Endothelial cell of umbilical vein (primary cell): Measurements from ENCODE around the gene SPINT2. TPM values are rescaled to one million over a fixed set of nuclear protein-coding genes. Genes with fewer than 3 reads are reported as not detected.

Source experiments
- BruUV-seq: library from RNA; stranded (reverse); fragments of 400-500 nt; replicated peaks from 2 replicates; lab custom pipeline; 2021; lab: Mats Ljungman, UMichigan
- CTCF ChIA-PET: fragments of 300-600, 350-600 bp; sonication (Branson Sonifier 250); formaldehyde crosslinking; loops from one replicate; lab custom pipeline; 2021; ENCODE audit warnings: antibody characterized with exemption, inconsistent platforms; lab: Charles Lee
- POLR2A ChIA-PET: fragments of 300-600, 350-600 bp; sonication (Branson Sonifier 250); formaldehyde crosslinking; loops from one replicate; lab custom pipeline; 2021; ENCODE audit warnings: antibody characterized with exemption, inconsistent platforms; lab: Charles Lee
- DNase-seq: peaks from one replicate; pipeline ENCODE4 v3.0.0-alpha.2; 2011; ENCODE audit warnings: low read depth, low spot score
- FAIRE-seq: peaks from 2 replicates; lab custom pipeline; 2011; peaks lifted over from hg19 to GRCh38; lab: Jason Lieb, UNC
- H2AFZ ChIP-seq: 2 replicates; pipeline ENCODE4 v1.6.0; 2012; ENCODE audit warnings: low read depth, low read length, control low read depth, inconsistent platforms
- H3K27ac ChIP-seq: 2 replicates; pipeline ENCODE4 v1.5.1; 2011; ENCODE audit warnings: low read depth, mild to moderate bottlenecking, control low read depth, low read length, moderate library complexity; ENCODE audit not compliant: insufficient read depth
- H3K27me3 ChIP-seq, 2 experiments: 2 replicates each; pipeline versions ENCODE4 v1.6.0 to v1.6.1; 2011; ENCODE audit warnings: low read length in 2 of 2, mixed read lengths in 1 of 2; ENCODE audit not compliant: control insufficient read depth in 2 of 2, insufficient read depth in 2 of 2
- H3K36me3 ChIP-seq, 2 experiments: 2 replicates in 1 of 2; 3 replicates in 1 of 2; pipeline ENCODE4 v1.5.1; 2011; ENCODE audit warnings: low read length in 2 of 2, mild to moderate bottlenecking in 1 of 2, moderate library complexity in 1 of 2; ENCODE audit not compliant: control insufficient read depth in 2 of 2, insufficient read depth in 2 of 2; ENCODE audit errors: extremely low read depth in 1 of 2
- H3K4me1 ChIP-seq: 3 replicates; pipeline ENCODE4 v1.5.1; 2011; ENCODE audit warnings: mild to moderate bottlenecking, low read length; ENCODE audit not compliant: control insufficient read depth, insufficient read depth; ENCODE audit errors: extremely low read depth
- H3K4me2 ChIP-seq: 2 replicates; pipeline ENCODE4 v1.6.1; 2011; ENCODE audit warnings: low read length, control low read depth, mixed read lengths; ENCODE audit not compliant: insufficient read depth
- H3K4me3 ChIP-seq, 3 experiments: fragments of 200-600 bp in 1 of 3; sonication (generic), shearing (Covaris generic) in 1 of 3; replicated peaks in 1 of 3; 2 replicates each; pipeline ENCODE4 v1.5.1; 2011 to 2016; ENCODE audit warnings: control low read depth in 3 of 3, low read length in 3 of 3, mild to moderate bottlenecking in 2 of 3, inconsistent platforms in 1 of 3, low read depth in 1 of 3, moderate library complexity in 1 of 3; ENCODE audit not compliant: insufficient read depth in 1 of 3
- H3K79me2 ChIP-seq: 2 replicates; pipeline ENCODE4 v1.6.0; 2012; ENCODE audit warnings: low read length, inconsistent platforms; ENCODE audit not compliant: control insufficient read depth, insufficient read depth
- H3K9ac ChIP-seq: replicated peaks from 2 replicates; pipeline ENCODE3; 2011; ENCODE audit warnings: low read length, control low read depth; ENCODE audit not compliant: insufficient read depth; ENCODE audit errors: extremely low read depth
- H3K9me1 ChIP-seq: replicated peaks from 3 replicates; pipeline ENCODE4 v1.6.0; 2011; ENCODE audit warnings: mild to moderate bottlenecking, low read length; ENCODE audit not compliant: control insufficient read depth, insufficient read depth; ENCODE audit errors: extremely low read depth
- H3K9me3 ChIP-seq: replicated peaks from 2 replicates; pipeline ENCODE4 v1.5.1; 2012; ENCODE audit warnings: low read length, inconsistent platforms; ENCODE audit not compliant: control insufficient read depth, insufficient read depth
- H4K20me1 ChIP-seq: replicated peaks from 2 replicates; pipeline ENCODE3; 2011; ENCODE audit warnings: mild to moderate bottlenecking, low read length; ENCODE audit not compliant: control insufficient read depth, insufficient read depth; ENCODE audit errors: extremely low read depth
- CTCF ChIP-seq, 2 donors: IDR thresholded peaks; 1 replicate in 1 of 2; 2 replicates in 1 of 2; pipeline ENCODE4 v1.5.1; 2011; ENCODE audit warnings: low read length in 2 of 2, mild to moderate bottlenecking in 2 of 2, moderate library complexity in 2 of 2, control low read depth in 1 of 2, inconsistent platforms in 1 of 2, low read depth in 1 of 2; ENCODE audit not compliant: insufficient read depth in 1 of 2; ENCODE audit errors: extremely low read depth in 1 of 2
- FOS ChIP-seq: IDR thresholded peaks from 2 replicates; pipeline ENCODE4 v1.6.1; 2011; ENCODE audit warnings: mild to moderate bottlenecking, low read length, moderate library complexity, borderline replicate concordance; ENCODE audit not compliant: insufficient read depth
- POLR2A ChIP-seq: IDR thresholded peaks from 2 replicates; pipeline ENCODE4 v1.6.1; 2012; ENCODE audit warnings: low read depth, mild to moderate bottlenecking, control low read depth, low read length
- POLR2AphosphoS5 ChIP-seq: IDR thresholded peaks from 2 replicates; pipeline ENCODE4 v1.6.1; 2012; ENCODE audit warnings: low read depth, mild to moderate bottlenecking, control low read depth, low read length, moderate library complexity; ENCODE audit not compliant: insufficient read depth
- dilution Hi-C: fragments of 300-500 bp; cut with MboI; formaldehyde crosslinking; loops from one replicate; pipeline ENCODE4 v1.15.0; 2019; ENCODE audit warnings: low sequenced_read_pairs; ENCODE audit not compliant: extremely low pct_ligation_motif_present
- intact Hi-C: fragments of 100-400 bp; cut with micrococcal nuclease; formaldehyde crosslinking; loops from one replicate; pipeline ENCODE4 v1.10.0; 2022
- polyA plus RNA-seq, 4 experiments: library from polyadenylated mRNA; depleted of rRNA in 3 of 4; stranded (reverse) in 3 of 4; unstranded in 1 of 4; fragments of >200 nt; gene quantifications; 2 replicates each; pipeline versions ENCODE4 v1.2.1 to v1.2.3, GENCODE V29; 2011 to 2012; ENCODE audit warnings: missing spikeins in 1 of 4
- total RNA-seq: library from RNA; stranded (reverse); gene quantifications from 2 replicates; pipeline ENCODE4 v1.2.3, GENCODE V29; 2021

SPINT2 gene
- total and polyA plus RNA-seq, 2 donors (not counting 3 experiments of a cell fraction or from before 2014, with no cell fraction given): 28.9 to 46.6 TPM

DNA sequence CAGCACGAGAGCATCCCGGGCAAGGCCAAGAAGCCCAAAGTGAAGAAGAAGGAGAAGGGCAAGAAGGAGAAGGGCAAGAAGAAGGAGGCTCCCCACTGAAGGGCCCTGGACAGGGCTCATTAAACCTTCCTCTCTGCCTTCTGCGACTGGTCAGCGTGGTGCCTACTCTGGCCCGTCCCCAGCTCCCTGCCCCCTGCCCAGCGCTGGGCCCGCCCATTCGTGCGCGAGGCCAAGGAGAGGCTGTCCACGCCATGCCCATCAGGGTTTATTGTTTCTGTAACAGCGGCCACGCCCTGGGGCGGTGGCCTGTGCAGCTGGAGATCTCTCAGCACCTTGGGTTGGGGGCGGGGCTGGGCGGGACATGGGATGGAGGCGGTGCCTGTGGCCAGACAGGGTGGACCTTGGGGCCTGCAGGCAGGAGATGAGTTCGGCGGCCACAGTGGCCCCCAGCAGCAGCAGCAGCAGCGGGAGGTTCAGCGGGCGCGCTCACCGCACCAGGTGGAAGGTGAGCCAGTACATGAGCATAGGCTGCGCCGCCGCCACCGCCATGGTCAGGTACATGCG is 40.6 kb downstream of the SPINT2 start:
- no TSS peak for BruUV-seq

More for the DNA sequence above, 40.6 kb downstream of the SPINT2 start:
- Histone ChIP-seq H3K27ac (no peak overlapping the region), H3K4me1 (peaks cover 16% of the 10 kb centered on the region), H3K9me3 (no peaks in the 10 kb centered on the region), H3K9me1 (no peaks in the 10 kb centered on the region), H3K79me2 (no peaks in the 10 kb centered on the region), H3K4me2 (peak overlapping the region; percentile 37), H3K36me3 (peaks cover 0 to 10% of the 10 kb centered on the region in 2 experiments), H3K9ac (no peak overlapping the region), H3K27me3 (no peaks in the 10 kb centered on the region), H2AFZ (peak overlapping the region; percentile 28), H3K4me3 (peak overlapping the region in 1 of 3 experiments; percentile 10), H4K20me1 (no peaks in the 10 kb centered on the region)
- POLR2A ChIA-PET: interaction anchor here (0.7 kb wide), 1 partner anchor 72 kb away, joined by 7 read pairs; no protein-coding TSS in a partner anchor
- CTCF ChIA-PET: interaction anchor here (1.0 kb wide), 1 partner anchor 98 kb away, joined by 3 read pairs; the partner anchor contains the start of gene FAM98C
- dilution Hi-C loops: no loop called here
- peak; percentile 83 for FAIRE-seq
- peak; percentile 46 for TF ChIP-seq POLR2A
- no peak for TF ChIP-seq CTCF (IDR thresholded peaks at IDR 0.05; ENCODE audit: extremely low read depth in 1 of 2, insufficient read depth in 1 of 2, low read depth in 1 of 2, low read length in 2 of 2)
- peak; percentile 36 for TF ChIP-seq POLR2AphosphoS5
- no peak for TF ChIP-seq FOS
- DNase-seq: peak; percentile 70
- intact Hi-C loops: loop anchor here (1.0 kb wide), 2 partner anchors 11 to 27 kb away; no protein-coding TSS in a partner anchor
